NCI-H345 treated with DMSO at 0.1 percent for 48 hours (cell line): ENCODE results near the gene CDH23.

Source experiments
- DNase-seq: peaks from one replicate; lab custom pipeline; 2025; ENCODE audit not compliant: unreplicated experiment; lab: John Stamatoyannopoulos, UW

The CDH23 gene

DNA sequence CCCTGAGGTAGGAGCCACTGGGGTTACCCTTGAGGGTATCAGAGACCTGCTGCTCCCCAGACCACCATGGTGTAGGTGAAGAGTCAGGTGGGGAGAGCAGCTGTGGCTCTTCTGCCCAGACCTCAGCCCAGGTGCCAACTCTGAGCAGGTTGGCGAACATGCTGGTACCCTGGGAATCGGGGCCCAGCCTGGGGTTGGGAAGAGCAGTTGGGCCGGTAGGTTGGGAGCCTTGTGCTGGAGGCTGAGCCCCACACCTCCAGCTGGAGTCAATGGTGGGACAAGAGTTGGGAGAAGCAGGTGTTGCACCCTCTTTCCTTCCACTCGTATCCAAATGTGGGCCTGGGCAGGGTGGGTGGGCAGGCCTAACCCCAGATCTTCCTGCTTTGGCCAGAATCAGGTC, 114.5 kb downstream of the CDH23 start:
- no peak for DNase-seq

DNA sequence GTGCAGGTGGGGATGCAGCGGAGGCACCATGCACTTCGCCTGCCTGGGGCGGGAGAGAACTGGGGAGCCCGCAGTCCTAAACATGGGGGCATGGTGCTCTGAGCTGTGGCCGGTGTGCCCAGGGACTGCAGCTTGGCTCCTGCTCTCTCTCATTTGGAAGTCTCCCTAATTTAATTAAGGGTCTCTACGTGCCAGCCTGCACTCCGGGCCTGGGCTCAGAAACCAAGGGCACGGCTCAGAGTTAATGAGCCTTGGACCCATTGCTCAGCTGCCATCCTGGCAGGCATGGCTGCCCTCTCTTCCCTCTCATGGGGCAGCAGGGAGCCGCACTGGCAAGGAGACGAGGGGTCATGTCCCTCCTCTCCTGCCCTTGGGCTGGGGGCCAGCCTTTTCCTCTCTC, 115.6 kb downstream of the CDH23 start:
- DNase-seq: no peak

DNA sequence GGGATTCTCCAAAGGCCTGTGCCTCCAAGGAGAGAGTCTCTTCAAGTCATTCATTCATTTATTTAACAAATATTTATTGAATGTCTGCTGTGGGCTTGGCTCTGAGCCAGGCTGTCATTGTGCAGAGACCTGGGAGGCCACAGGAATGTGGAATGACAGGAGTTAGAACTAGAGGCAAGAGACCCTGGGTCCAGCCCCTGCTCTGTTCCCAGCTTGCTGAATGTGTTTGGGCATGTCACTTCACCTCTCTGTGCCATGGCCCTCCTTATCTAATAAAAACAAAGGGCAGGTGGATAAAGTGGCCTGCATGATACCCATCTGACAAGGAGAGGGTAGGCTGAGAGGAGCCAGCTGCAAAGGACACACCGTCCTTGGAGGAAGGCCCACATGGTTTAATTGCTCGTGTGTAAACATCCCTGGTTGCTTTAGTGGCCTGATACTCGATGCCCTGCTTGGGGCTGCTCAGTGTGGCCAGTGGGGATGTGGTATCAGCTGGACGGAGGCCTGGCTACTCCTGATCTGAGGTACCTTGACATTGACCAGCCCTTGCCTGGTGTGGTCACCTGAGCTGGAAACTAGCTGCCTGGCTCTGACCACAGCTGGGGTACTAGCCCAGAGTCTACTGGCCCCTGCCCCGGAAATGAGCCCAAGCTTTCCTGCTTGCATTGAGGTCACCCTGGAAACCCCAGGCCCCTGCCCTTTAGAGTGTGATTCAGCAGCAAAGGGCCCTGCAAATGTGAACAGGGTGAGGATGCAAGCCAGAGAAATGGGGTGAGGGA, 116.2 kb downstream of the CDH23 start:
- DNase-seq: peak; percentile 63

DNA sequence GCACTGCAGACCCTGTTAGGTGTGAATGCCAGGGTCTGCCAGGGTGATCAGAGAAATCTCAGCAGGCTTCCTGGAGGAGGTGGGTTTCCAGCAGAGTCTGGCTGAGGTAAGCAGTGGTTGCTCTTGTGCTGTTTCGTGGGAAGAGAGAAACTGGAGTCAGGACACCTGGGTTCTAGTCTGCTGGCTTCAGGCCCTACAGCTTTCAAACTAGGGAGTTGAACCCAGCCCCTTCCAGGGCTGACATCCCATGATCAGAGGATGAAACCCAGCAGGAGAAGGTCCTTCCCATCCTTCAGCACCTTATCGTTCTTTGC, 116.8 kb downstream of the CDH23 start:
- no peak for DNase-seq

- no peak for DNase-seq
Measured at GRCh38 chr10:71513936-71514335, 117.2 kb downstream of the CDH23 start.

DNA sequence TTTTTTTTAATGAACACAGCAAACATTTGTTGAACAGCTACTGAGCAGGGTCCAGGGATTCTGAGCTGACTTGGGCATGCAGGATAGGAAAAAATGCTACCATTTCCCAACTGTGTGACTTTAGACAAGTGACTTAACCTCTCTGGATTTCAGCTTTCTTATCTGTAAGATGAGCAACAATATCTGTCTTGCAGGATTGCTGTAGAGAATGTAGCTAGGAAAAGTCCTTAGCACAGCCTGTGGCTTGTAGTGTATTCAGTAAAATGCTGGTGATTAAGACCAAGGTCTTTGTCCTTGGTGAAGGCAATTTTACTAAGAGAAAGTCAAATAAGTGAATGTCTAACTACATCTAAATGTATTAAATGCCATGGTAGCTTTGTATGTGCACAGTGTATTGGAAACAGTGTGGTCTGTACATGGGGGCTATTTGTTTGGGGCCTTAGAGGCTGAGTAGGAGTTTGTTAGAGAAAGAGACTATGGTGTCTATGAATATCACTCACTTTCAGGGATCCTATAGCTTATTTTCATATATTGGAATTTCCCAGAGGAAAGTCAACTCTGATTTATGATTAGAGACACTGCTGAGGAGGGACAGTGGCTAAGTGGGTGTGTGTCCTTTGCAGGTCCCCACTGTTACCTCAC, 118.9 kb downstream of the CDH23 start:
- DNase-seq: no peak

GRCh38 chr10:71516890-71517289, 120.2 kb downstream of the CDH23 start:
- DNase-seq: no peak

- no peak for DNase-seq
Measured at GRCh38 chr10:71517298-71518169, 120.8 kb downstream of the CDH23 start.

DNA sequence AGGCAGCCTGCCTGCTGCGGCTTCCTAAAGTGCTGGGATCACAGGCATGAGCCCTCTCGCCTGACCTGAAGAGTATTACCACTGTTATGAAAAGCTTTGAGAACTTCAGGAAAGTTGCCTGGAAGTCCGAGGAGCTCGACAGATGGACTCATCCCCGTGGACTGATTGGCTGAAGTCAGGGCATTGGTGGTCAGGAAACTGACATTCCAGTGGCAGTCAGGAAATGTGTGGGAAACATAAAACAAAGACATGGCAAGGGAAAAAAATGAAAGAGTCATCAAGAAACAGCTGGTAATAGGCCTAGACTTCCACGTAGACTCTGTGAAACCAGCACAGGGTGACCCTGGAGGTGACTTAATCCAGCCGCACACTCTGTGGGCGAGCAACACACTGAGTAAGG, 123.3 kb downstream of the CDH23 start:
- no peak for DNase-seq

DNA sequence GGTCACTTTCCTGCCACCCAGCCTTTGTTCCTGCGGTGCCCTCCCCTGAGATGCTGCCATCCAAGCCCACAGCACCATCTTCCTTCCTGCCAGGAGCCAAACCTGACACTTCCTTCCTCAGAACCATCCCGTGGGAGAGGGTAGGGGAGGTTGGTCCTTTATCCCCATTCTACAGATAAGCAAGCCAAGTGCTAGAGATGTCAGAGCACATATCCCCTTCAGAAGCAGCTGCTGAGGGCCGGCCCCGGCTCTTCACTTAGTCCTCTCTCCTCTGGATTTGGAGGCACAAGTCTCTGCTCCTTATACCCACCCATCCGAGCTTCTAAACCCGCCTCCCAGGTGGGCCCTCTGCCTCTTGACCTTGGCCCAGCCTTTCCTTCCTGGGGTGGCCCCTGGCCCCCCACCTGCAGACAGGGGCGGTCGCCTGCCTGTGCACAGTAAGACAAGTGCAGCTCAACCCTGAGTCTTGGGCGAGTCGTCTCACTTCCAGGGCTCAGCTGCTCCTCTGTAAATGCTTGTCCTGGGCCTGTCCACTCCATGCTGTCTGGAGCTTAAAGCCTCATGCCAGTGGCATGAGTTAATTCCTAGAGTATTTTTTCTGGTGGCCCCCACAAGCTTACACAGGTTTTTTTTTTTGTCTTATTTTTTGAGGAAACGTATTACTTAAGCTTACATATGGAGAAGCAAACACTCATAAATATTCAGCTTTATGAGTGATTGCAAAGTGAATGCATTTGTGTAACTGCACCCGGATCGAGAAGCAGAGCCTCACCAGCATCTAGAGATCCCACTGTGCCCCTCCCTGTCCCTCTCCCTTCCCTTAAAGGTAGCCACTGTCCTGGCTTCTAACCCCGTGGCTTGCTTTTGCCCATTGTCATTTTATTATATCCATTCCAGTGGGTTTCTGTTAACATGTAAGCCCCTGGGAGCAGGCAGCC, 125.1 kb downstream of the CDH23 start:
- DNase-seq: no peak

DNA sequence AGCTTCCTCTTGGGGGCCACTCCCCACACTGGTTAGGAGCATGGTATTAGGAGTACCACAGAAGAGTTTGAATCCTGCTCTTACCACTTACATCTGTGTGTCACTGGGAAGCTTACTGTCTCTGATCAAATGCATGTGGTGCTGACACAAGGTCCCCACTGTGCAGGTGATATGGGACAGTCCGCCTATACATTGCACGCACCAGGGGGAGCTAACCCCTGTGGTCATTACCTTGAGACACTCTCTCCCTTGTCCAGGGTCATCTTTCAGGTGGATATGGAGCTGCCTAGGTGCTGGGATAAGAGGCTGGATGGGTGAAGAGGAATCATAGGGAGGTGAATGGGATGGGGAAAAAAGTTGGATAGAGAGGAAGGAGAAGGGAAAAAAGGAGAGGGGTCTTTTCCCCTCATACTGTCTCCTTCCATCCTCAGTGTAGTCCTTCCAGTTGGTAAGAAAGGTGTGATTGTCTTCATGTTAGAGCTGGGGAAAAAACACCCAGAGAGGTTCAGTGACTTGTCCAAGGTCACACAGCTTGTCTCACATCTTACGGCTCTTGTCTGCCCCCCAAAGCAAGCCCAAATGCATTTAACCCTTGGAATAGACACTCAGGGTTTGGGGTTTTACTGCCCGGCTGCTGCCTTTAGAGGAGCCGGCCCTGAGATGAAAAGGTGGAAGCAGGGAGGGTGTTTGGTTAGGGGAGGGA, 125.9 kb downstream of the CDH23 start:
- no peak for DNase-seq

GRCh38 chr10:71523756-71524155, 127.0 kb downstream of the CDH23 start:
- no peak for DNase-seq

- no peak for DNase-seq
Measured at GRCh38 chr10:71525092-71525491, 128.4 kb downstream of the CDH23 start.

GRCh38 chr10:71525721-71526120, 129.0 kb downstream of the CDH23 start:
- no peak for DNase-seq

DNA sequence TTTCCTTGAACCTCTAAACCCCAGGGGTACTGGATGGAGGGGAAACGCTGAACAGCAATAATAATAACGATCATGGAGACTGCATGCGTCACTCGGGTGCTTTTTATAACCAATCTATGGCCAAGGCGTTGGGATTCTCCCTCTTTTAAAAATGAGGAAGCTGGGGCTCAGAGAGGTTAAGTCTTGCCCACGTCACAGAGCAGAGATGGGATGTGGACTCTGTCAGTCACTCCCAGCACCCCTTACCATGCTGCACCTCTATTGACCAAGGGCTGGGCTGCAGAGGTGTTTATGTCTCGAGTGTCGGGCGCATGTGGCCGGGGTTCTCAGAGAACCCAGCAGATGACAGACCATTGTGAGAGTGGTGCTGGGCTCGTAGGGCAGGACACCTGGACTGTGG, 129.9 kb downstream of the CDH23 start:
- no peak for DNase-seq

DNA sequence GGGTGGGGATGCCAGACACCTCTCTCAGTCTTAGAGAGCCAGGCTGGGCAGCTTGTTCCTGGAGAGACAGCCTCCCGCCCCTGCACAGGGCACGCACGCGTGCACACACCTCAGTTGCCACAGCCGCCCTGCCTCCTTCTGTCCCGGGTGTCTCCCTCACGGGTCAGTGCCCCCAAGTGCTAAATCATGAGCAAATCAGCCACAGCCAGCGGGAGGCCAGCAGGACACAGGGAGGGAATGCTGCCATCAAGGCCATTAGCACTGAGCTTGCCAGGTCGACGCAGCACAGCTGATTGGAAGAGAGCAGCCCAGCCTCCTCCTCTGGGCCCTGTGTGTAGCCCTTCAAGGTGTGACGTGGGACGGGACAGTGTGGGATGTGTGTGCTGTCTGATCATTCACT, 130.4 kb downstream of the CDH23 start:
- DNase-seq: no peak

DNA sequence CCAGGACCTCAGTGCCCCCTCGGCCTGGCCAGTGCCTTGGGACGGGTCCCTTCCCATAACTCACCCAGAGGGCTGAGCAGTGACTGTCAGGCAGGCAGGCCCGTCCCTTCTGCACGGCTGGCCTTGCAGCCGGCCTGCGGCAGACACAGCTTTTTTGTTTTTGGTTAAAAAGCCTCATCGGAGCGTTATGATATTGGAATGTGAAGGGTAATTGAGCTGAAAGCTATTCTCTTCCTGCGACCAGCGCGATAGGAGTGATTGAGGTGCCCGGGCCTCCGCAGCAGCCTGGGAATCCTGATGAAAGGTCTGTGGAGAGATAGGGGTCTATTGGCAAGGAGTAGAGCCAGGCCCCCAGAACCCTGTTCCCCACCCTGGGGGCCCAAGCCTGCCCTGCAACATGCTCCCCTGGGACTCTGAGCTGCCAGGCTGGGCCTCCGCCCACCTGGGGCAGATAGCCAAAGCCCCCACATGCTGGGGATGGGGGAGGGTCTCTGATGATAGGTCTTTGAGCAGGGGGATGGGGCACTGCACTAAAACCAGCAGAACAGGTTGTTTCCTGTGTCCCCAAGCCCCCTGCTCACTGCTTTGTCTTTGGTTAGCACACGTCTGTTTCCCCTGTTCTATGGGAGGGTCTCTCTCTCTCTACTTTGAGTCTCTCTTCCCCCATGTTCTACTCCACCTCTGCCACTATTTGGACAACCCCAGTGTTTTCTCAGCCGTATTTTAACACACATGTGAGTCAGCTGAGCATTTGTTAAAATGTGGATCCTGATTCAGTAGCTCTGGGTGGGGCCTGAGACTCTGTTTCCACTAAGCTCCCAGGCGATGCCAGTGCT, 131.9 kb downstream of the CDH23 start:
- no peak for DNase-seq

DNA sequence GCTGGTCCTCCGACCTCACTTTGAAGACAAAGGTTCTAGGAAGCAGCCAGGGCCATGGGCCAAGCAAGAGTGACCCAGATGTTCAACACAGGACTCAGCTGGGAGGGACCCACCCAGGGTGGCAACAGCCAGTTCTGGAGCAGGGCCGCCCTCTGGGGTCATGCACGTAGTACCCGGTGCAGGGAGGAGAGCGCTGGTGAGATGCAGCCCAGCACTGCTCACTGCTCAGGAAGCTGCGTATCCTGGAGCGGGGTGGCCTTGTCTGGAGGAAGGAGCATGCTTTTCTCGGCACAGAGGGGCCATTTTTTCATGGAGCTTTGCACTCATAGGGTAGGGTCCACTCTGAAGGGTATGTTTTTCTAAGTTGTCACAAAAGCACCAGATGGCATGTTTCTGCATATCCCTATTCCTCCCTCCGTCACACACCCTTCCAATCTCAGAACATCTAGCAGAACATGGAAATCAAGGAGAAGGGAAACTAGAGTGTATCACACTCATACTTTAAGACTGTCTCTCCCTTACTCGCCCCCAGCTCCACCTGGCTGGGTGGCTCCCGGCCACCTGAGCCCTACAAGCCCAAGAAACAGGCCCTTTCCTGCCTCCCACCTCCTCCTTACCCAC, 132.6 kb downstream of the CDH23 start:
- DNase-seq: no peak

DNA sequence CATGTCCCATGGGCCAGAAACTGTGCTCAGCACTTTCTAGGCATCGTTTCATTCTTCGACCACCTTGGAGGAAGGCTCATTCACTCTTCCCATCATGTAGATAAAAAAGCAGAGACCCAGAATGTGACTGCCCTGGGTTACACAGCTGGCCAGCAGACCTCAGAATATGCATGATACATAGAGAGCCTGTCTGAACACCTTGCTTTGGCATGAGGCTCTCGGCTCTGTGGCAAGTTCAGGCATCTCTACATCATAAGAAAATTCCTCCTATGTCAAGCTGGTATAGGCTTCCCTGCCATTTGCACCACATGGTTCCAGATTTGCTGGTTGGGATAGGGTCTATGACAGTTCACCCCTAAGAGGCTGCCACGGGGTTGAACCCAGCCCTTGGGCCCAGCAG, 134.1 kb downstream of the CDH23 start:
- DNase-seq: no peak
